Measurements from ENCODE around the gene CYB5RL.

- TF ChIP-seq EZH2 (IDR thresholded peaks at IDR 0.05; ENCODE audit: low read length) = no peak
- TF ChIP-seq, protein P1, sequence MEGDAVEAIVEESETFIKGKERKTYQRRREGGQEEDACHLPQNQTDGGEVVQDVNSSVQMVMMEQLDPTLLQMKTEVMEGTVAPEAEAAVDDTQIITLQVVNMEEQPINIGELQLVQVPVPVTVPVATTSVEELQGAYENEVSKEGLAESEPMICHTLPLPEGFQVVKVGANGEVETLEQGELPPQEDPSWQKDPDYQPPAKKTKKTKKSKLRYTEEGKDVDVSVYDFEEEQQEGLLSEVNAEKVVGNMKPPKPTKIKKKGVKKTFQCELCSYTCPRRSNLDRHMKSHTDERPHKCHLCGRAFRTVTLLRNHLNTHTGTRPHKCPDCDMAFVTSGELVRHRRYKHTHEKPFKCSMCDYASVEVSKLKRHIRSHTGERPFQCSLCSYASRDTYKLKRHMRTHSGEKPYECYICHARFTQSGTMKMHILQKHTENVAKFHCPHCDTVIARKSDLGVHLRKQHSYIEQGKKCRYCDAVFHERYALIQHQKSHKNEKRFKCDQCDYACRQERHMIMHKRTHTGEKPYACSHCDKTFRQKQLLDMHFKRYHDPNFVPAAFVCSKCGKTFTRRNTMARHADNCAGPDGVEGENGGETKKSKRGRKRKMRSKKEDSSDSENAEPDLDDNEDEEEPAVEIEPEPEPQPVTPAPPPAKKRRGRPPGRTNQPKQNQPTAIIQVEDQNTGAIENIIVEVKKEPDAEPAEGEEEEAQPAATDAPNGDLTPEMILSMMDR (optimal IDR thresholded peaks at IDR 0.05 in 1 of 3, IDR thresholded peaks at IDR 0.05 in 1 of 3, conservative IDR thresholded peaks at IDR 0.05 in 1 of 3; ENCODE audit: extremely low read depth in 1 of 3, insufficient read depth in 2 of 3, low read length in 3 of 3) = no peak
These were observed 46.4 kb upstream of the CYB5RL start for GRCh38 chr1:54246116-54246721.
